T-helper 1 cell treated with Interleukin-12 subunit alpha and Interleukin-12 subunit beta and Interleukin-4 antibody, amounts not matched to agents 30 ng/mL and 1 ng/mL, for 36 hours (primary cell): Measurements from ENCODE around the gene GK. TPM values are rescaled to one million over a fixed set of nuclear protein-coding genes. Genes with fewer than 3 reads are reported as not detected.

Source experiments
- total RNA-seq: library from RNA; stranded (reverse); gene quantifications from 2 replicates; pipeline ENCODE4 v1.2.3, GENCODE V29; 2022

Gene GK
- total RNA-seq, 1 donor from 2014 or later = 68.8 TPM

Other genes starting within 250 kb of the GK start
- 12.8 and 15.6 TPM in 2 replicates for gene TASL, start 75.7 kb upstream of the GK start, total RNA-seq
- gene TAB3, start 235.8 kb downstream of the GK start, total RNA-seq = 27.4 and 32.4 TPM in 2 replicates